Cerebellar cortex (tissue), 1 donor: ENCODE data around the gene TMEM139.
A peak's percentile ranks its signal among the peaks of the same experiment; 100 is the strongest.
"Not testable (repeated sequence)": the region's sequence is repeated elsewhere in the genome, so short reads cannot be mapped to it uniquely, and the experiment has no call there.

Experiments used
- DNase-seq: peaks from one replicate; pipeline ENCODE4 v3.0.0-alpha.2; 2015; ENCODE audit warnings: low spot score

Gene TMEM139

GRCh38 chr7:143288836-143289235 is 4.1 kb downstream of the TMEM139 start:
- DNase-seq = no peak

GRCh38 chr7:143289421-143289820 is 4.7 kb downstream of the TMEM139 start:
- no peak for DNase-seq

GRCh38 chr7:143289888-143290287 is 5.1 kb downstream of the TMEM139 start:
- not testable (repeated sequence) for DNase-seq

GRCh38 chr7:143290293-143290692 is 5.5 kb downstream of the TMEM139 start:
- no peak for DNase-seq

- no peak for DNase-seq
These were observed 8.1 kb downstream of the TMEM139 start for GRCh38 chr7:143292876-143293275.

- no peak for DNase-seq
These were observed 11.1 kb downstream of the TMEM139 start for GRCh38 chr7:143295870-143296269.

- DNase-seq = no peak
These were observed 11.9 kb downstream of the TMEM139 start for GRCh38 chr7:143296686-143297085.

GRCh38 chr7:143299346-143299745 is 14.6 kb downstream of the TMEM139 start:
- DNase-seq = no peak

- DNase-seq = peak; percentile 40
These were observed 15.1 kb downstream of the TMEM139 start for GRCh38 chr7:143299840-143300239.

GRCh38 chr7:143300959-143301935 is 16.5 kb downstream of the TMEM139 start:
- DNase-seq = no peak

- no peak for DNase-seq
These were observed 19.0 kb downstream of the TMEM139 start for GRCh38 chr7:143303733-143304132.

- DNase-seq = no peak
These were observed 20.2 kb downstream of the TMEM139 start for GRCh38 chr7:143304938-143305337.

GRCh38 chr7:143305423-143306070 is 20.8 kb downstream of the TMEM139 start:
- peak; percentile 45 for DNase-seq

- no peak for DNase-seq
These were observed 23.9 kb downstream of the TMEM139 start for GRCh38 chr7:143308632-143309031.

GRCh38 chr7:143314127-143314526 is 29.4 kb downstream of the TMEM139 start:
- no peak for DNase-seq

GRCh38 chr7:143315776-143316175 is 31.0 kb downstream of the TMEM139 start, which contains the start of gene CLCN1:
TSS of gene CLCN1 (plus strand) at chr7:143316111. CDS start at chr7:143316213, 102 bp downstream.
- DNase-seq = no peak

GRCh38 chr7:143316492-143316891 is 31.7 kb downstream of the TMEM139 start:
- DNase-seq = no peak

- no peak for DNase-seq
These were observed 33.9 kb downstream of the TMEM139 start for GRCh38 chr7:143318661-143319060.

- no peak for DNase-seq
These were observed 35.9 kb downstream of the TMEM139 start for GRCh38 chr7:143320620-143321019.

GRCh38 chr7:143321242-143321641 is 36.5 kb downstream of the TMEM139 start:
- no peak for DNase-seq

GRCh38 chr7:143321734-143322133 is 37.0 kb downstream of the TMEM139 start:
- no peak for DNase-seq

- DNase-seq = no peak
These were observed 38.2 kb downstream of the TMEM139 start for GRCh38 chr7:143322760-143323633.
